Cortex of kidney (tissue), 1 donor: ENCODE data around the gene PGA3.
"Not testable (repeated sequence)": the region's sequence is repeated elsewhere in the genome, so short reads cannot be mapped to it uniquely, and the experiment has no call there.

Experiments used
- DNase-seq: peaks from one replicate; lab custom pipeline; 2025; lab: John Stamatoyannopoulos, UW

The PGA3 gene

DNA sequence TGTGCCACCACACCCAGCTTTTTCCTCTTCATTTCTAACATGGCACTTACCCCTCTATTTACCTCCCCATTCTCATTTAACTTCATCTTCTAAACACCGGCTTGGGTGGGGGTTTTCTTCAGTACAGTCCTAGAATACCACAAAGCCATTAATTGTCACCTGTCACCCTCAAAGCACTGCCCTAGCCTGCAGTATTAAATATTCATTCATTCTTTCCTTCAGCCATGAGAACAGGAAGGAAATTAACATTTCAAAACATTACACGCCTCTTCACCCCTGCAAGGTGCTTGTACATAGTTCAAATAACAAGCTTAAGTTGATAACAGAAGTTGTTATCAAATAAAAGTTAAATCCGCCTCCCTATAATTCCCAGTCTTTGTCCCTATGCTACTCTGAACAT is 31.4 kb upstream of the PGA3 start:
- no peak for DNase-seq

DNA sequence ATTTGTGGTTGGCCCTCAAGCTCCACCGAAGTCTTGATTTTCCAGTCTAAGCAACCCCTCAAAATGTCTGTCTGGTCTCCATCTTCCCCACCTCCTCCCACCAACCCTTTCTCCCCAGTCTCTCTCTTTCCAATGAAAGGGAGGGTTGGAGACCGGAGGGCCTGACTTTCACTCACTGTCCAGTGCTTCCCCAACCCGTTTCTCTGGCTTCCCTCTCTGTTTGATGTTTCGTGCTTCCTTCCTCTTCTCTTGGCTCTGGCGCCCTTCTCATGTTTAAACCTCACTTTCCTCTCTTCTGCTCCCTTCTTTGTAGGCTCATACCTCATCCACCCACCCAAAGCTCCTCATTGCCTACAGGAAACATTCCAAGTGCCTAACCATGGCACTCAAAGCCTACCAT is 31.0 kb upstream of the PGA3 start:
- no peak for DNase-seq

DNA sequence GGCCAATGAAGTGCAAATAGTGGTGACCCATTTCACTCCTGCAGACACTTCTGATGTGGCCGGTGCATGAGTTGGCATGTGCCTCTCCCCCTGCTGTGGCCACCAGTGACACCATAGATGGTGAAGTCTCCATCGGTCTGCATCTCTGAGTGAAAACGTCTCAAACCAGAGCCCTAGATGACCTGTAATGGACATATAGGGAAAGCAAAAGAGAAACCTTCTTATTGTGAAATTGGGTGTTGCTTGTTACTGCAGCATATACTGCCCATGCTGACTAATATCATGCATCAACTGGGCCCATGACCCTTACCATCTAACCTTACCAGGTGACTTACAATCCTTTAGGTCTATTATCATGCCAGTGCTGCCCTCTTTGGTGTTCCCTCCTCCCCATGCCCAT is 30.4 kb upstream of the PGA3 start:
- no peak for DNase-seq

DNA sequence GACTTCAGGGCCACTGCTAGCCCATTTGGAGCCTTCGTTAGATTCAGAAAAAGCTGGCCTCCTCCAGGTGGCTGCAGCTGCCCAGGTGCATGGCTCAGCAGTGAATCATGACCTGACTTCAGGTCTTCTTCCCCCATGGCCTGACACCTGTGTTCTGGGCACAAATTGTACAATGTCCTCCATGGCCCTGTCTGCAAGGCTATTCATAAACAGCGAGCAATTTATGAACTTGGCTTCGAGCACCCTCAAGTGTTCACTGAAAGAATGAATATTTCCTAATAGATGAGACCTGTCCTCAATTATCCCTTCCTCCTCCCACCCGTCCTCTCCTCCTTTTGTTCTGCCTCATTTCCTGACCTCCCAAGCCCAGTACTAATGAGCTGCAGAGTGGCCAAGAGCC is 29.9 kb upstream of the PGA3 start:
- DNase-seq: no peak

DNA sequence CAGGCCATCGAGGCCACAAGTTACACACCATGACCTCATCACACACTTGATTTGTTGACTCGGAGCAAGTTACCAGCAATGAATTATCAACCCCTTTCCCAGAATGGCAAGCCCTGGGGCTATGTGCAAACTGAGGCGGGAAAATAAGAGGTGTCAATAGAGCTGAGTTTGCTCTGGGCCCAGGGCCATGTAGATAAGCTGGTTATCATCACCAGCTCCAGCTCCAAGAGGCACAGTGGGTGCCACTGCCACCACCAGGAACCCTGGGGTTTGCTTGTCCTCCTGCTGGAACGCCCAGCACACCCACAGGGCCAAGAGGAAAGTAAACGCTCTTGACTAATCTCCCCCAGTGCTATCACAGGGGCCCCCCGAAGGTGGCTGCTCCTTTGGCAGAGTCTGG is 29.0 kb upstream of the PGA3 start:
- DNase-seq: no peak

DNA sequence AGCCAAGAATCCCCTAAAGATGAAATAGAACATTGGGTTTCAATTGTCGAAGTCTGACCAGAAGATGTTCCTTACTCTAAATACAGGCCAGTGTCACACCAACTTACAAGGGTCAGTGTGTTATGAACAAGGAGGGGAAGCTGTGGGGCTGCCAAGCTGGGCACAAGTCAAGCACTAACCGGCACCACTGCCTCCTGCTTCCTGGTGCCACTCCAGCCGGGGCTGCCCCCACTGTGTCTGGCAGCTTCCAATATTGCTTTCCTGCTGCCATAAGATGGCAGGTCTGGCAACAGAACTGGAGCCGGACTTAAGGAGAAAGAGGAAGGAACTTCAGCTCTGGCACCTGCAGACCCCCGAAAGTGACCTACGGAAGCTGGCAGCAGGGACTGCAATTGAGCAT is 28.4 kb upstream of the PGA3 start:
- no peak for DNase-seq

DNA sequence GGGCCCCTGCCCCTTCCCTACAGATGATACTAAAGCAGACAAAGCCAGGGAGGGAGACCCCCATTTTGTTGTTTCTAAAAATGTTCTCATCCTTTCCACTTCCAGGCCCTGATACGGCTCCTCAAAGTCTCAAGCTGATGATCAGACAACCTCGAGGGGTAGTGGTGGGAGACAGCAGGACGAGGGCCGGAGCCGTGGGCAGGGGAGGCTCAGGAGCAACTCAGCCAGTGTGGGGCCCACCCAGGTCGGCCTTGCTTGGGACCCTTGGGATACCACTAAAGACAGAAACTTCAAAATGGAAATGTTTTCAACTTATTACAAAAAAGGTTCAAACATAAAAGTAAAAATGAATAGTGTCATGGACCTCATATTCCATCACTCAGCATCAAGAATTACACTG is 26.9 kb upstream of the PGA3 start:
- DNase-seq: no peak

DNA sequence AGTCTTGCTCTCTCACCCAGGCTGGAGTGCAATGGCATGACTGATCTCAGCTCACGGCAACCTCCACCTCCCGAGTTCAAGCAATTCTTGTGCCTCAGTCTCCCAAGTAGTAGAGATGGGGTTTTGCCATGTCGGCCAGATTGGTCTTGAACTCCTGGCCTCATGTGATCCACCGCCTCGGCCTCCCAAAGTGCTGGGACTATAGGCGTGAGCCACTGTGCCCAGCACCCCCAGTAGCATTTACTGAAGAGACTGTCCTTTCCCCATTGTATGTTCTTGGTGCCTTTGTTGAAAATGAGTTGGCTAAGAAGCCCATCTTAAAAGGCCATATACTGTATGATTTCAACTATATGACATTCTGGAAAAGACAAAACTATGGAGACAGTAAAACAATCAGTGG is 23.1 kb upstream of the PGA3 start:
- not testable (repeated sequence) for DNase-seq

DNA sequence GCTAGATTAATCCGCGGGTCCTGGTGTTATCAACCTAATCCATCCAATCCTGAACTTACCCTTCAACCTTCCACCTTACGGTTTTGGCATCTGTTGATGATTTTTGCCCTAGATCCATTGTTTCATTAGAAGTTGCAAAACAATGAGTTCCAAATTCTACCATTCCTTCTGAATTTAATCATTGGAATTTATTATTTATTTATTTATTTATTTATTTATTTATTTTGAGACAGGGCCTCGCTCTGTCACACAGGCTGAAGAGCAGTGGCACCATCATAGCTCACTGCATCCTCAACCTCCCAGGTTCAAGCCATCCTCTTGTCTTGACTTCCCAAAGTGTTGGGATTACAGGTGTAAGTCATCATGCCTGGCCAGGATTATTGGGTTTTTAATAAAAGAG is 21.8 kb upstream of the PGA3 start:
- no peak for DNase-seq

DNA sequence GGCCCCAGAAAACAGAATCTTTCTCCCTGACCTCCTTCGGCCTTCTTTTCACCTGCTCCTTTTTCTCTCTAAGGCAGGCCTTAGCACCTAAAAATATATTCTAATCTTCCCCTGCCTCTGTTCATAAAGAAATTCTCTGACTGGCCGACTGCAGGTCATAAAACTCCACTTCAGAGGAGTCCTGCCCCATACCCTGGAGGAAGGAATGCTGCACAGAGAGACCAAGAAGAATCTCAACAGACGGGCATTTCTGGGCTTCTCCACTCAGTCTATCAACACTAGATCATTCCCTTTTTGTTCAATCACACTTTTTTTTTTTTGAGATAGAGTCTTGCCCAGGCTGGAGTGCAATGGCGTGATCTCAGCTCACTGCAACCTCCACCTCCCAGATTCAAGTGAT is 19.7 kb upstream of the PGA3 start:
- DNase-seq: no peak

DNA sequence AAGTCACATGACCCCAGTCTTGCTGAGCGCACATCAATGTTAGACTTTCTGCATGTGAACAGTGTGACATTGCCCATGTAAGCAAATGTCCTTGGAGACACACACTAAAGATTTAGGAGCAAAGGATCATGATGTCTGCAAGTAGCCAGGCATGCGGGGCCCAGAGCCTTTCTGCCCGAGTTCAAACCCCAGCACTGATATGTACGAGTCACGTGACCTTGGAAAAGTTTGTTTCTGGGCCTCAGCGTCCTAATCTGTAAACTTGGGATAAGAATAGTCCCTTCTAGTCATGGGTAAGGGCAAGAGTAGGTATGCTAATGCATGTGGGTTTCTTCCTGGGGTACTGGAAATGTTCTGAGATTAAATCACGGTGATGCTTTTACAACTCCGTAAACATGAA is 16.8 kb upstream of the PGA3 start:
- DNase-seq: no peak

DNA sequence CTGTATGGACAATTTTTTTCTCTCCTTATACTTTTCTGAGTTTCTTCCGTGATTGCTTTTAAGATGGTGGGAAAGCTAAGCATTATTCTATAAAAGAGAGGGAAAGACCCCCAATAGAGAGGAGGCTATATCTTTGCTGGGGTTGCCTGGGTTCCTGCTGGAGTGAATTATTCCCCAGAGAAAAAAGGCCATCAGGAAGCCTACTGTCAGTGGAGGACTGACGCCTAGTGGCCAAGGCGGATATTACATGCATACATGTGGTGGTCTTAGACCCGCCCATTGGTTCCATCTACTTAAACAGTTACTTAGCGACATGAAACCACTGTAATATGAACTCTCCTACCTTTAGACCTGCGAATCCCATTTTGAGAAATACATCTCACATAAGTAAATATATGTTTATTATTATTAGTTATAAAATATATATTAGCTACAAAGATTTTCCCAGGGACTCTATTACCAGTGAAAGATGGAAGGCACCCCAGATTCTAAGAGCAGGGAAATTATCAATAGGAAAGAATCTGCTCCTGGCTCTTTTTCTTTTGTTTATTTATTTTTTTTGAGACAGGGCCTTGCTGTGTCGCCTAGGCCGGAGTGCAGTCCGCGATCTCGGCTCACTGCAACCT is 15.7 kb upstream of the PGA3 start:
- DNase-seq: no peak

DNA sequence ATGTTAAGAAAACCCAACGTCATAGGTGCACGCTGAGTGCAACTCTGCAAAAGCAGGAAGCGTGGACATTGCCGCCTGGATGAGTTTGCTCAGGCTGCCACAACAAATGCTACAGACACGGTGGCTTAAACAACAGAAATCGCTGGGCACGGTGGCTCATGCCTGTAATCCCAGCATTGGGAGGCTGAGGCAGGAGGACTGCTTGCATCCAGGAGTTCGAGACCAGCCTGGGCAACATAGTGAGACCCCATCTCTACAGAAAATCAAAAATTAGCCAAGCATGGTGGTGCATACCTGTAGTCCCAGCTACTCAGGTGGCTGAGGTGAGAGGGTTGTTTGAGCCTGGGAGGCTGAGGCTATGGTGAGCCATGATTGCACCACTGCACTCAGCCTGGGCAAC is 13.4 kb upstream of the PGA3 start:
- no peak for DNase-seq

DNA sequence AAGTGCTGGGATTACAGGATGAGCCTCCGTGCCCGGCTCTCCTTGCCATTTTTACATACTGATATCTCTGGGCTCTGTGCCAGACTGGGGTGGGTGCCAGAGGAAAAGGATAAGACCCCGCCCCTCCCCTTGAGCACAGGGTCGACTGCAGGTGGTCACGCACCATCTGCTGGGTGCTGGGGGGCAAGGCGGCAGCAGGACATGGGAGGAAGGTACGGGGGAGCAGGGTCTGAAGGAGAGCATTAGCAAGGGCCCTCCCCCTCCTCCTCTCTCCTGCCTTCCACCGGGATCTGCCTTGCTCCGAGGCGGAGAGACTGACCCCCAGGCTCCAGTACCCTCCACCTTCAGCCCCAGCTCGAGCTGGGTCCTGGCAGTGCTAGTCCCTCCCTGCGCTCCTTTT is 9.7 kb upstream of the PGA3 start:
- DNase-seq: no peak

DNA sequence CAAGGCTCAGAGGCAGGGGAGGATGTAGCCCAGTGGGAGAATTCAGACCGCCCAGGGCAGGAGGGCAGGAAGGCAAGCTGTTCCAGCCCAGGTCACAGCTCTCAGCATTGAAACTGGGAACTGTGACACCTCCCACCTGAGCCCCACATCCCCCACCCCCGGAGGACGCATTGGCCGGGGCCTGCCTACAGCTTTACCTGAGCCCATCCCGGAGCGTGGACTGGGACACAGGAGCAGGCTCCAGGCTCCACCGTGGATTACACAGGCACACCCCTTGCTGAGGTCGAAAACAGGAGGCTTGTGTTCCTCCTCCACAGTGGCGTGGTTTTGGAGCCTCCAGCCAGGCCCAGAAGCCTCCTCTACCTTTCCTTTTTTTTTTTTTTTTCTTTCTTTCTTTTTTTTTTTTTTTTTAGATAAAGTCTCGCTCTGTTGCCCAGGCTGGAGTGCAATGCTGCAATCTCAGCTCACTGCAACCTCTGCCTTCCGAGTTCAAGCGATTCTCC is 9.1 kb upstream of the PGA3 start:
- DNase-seq: no peak

DNA sequence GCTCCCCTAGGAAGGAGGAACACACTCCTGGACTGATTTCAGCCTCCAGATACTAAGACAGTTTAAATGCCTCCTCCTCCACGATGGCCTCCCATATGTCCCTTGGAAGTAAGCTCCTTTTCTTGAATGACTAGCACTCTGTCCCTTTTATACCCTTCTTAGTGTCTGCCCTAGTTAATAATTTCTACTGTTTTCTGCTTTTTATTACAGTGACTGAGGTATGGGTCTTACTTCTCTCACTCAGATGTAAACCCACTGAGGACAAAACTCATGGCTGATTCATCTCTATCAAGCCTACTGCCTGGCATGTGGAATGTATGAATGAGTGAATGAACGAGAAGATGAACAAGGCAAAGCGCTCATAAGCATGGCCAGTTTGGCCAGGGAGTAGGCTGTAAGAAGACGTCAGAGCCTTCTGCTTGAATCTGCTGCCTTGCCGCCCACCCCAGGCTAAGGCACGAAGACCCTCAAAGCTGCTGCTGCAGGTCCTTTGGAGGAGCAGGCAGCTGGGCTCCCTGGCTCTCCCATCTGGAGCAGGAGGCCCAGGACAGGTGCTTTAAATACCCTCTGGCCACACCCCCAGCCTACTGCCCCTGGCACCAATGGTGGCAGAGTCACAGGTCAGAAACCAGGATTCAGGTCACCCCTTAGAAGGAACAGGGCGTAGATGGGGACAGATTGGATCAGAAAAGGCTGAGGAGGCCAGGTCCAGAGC is 8.2 kb upstream of the PGA3 start:
- no peak for DNase-seq

DNA sequence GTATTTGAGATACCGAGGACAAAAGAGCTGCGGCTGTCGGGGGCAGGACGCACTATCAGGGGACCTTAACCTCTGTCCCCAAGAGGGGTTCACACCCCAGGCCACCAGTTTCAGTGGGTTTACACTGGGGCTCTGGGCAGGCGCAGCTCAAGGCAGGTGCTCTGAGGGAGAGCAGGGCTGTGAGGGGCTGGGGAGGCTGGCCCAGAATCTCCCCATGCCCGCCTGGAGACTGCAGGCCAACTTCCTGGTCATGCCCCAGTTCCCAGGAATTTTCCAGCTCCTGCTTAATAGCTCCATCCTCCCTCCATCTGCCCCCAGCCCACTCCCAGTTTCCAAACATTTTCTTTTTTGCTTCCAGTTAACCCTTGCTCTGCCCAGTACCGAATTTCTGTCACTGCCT is 7.6 kb upstream of the PGA3 start:
- no peak for DNase-seq

DNA sequence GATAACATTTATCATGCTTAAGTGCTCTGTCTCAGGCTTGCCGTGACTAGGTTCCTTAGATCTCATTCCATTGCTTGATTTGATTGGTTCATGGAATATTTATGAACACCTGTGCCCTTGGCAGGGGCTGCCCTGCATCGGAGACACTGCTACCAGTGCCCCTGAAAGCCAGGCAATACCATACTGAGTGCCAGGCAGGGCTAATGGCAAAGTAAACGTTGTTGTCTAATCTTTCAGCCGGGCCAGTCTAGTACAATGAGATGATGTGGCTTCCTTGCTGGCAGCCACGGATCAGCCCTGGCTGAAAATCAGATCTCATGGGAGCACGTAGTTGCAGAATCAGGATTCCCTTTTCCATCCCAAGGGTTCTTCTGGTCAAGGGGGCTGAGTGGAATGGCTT is 5.0 kb upstream of the PGA3 start:
- no peak for DNase-seq

DNA sequence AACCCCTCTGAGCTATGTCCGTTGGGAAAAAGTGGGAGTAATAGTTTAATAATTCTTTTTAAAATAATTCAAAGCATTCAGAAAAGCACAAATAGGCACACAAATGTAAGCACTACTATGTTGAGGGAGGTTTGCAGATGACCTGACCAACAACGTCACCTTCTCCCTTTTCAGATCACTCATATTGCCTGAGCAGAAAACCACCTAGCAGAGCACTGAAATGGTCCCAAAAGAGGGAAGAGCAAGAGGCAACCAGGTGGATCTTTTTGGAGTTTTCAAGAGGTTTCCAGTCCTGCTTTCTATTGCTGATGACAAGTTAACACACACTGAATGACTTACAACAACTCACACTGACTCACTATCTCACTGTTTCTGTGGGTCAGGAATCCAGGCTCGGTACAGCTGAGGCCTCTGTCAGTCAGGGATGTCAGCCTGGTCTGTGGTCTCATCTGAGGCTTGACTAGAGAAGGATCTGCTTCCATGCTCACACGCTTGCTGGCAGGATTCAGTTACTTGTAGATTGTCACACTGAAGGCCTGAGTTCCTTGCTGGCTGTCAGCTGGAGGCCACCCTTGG is 4.3 kb upstream of the PGA3 start:
- no peak for DNase-seq

DNA sequence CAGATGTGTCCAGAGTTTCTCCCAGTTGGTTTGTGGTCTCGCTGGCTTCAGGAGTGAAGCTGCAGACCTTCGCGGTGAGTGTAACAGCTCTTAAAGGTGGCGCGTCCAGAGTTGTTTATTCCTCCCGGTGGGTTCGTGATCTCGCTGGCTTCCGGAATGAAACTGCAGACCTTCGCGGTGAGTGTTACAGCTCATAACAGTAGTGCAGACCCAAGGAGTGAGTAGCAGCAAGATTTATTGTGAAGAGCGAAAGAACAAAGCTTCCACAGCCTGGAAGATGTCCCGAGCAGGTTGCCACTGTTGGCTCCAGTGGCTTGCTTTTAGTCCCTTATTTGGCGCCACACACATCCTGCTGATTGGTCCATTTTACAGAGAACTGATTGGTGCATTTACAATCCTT is 1.8 kb upstream of the PGA3 start:
- no peak for DNase-seq

DNA sequence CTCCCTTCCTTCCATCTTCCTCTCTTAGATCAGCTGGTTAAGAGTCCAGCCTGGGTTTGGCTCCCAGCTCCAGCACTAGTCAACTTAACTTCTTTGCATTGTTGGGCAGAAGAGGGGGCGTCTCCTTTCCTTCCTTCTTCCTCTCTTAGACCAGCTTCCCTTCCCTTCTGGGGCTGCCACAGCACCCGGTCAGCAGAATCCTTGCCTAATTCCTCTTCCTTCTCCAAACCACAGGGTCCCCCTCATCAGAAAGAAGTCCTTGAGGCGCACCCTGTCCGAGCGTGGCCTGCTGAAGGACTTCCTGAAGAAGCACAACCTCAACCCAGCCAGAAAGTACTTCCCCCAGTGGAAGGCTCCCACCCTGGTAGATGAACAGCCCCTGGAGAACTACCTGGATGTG is 558 bp downstream of the PGA3 start:
- not testable (repeated sequence) for DNase-seq

DNA sequence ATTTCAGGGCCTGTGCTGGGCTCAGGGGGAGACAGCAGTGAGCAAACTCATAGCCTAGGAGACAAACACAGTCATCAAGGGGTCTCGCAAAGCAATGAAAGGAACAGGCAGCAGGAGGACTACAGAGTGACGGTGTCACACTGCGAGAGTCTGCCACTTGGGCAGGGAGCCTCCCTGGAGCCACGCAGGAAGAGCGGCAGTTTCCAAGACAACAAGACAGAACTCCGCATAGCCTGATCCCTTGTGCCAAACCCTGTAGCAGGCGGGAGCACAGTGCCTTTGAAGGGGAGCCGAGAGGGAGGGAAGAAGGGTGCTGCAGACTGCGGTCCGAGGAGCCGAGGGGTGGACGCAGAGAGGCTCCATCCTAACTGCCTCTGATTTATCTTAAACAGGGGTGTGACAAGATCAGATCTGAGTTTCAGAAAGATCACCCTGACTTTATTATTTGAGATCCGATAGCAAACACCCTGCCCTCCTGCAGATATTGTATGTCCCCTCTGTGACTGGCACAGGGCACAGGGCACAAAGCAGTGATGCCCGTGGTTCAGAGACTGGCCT is 1.3 kb downstream of the PGA3 start:
- not testable (repeated sequence) for DNase-seq

DNA sequence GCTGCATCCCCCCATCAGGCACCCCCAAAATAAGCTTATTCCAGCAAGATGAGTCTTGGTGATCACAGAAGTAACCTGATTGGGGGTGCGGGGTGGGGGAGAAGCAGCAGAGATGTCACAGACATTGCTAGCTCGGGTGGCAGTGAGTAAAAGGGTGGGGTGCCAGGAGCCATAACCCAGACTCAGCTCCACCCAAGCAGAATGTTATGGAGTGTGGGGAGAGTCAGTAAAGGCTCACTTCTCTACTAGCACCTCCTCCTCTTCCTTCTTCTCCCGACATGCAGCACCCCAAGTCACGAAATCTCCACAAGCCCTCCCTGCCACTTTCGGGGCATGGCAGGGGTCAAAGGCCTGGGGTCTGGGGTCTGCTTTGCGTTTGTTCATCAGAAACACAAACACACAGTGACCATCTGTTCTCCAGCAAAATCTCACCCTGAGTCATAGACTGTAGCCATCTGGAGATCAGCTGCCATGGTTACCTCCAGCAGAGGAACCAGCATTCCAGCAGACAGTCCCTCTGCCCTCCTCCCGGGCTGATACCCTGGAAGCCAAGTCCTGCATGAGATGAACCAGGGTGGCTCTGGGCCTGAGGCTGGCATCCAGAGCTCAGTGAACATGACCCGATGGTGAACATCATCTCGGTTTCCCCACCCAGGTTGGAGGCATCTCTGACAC is 4.5 kb downstream of the PGA3 start:
- not testable (repeated sequence) for DNase-seq
